Measurements from ENCODE around the gene ASPHD2.
"Not testable (repeated sequence)": the region's sequence is repeated elsewhere in the genome, so short reads cannot be mapped to it uniquely, and the experiment has no call there.

ASPHD2 gene

GRCh38 chr22:26428515-26429457, at the start of gene ASPHD2:
TSS of gene ASPHD2 (plus strand) at chr22:26429260. CDS start at chr22:26433616, 4,356 bp downstream.
- DNase-seq, result peak; percentile 88

GRCh38 chr22:26380072-26380830, 48.8 kb upstream of the ASPHD2 start:
- no peak for DNase-seq

GRCh38 chr22:26382782-26383181, 46.3 kb upstream of the ASPHD2 start:
- DNase-seq, result no peak

- DNase-seq, result no peak
These were observed 45.0 kb upstream of the ASPHD2 start for GRCh38 chr22:26383968-26384556.

- peak; percentile 38 for DNase-seq
These were observed 43.9 kb upstream of the ASPHD2 start for GRCh38 chr22:26385164-26385563.

GRCh38 chr22:26389125-26389524, 39.9 kb upstream of the ASPHD2 start:
- DNase-seq, result no peak

- DNase-seq, result no peak
These were observed 38.0 kb upstream of the ASPHD2 start for GRCh38 chr22:26391091-26391490.

GRCh38 chr22:26391623-26392022, 37.4 kb upstream of the ASPHD2 start:
- no peak for DNase-seq

GRCh38 chr22:26393929-26394328, 35.1 kb upstream of the ASPHD2 start:
- DNase-seq, result no peak

- DNase-seq, result peak; percentile 81
These were observed 34.3 kb upstream of the ASPHD2 start for GRCh38 chr22:26394777-26395176.

GRCh38 chr22:26395926-26396325, 33.1 kb upstream of the ASPHD2 start:
- no peak for DNase-seq

- peak; percentile 79 for DNase-seq
These were observed 30.3 kb upstream of the ASPHD2 start for GRCh38 chr22:26398741-26399153.

- no peak for DNase-seq
These were observed 29.8 kb upstream of the ASPHD2 start for GRCh38 chr22:26399289-26399688.

GRCh38 chr22:26401726-26402125, 27.3 kb upstream of the ASPHD2 start:
- no peak for DNase-seq

- DNase-seq, result no peak
These were observed 24.1 kb upstream of the ASPHD2 start for GRCh38 chr22:26404851-26405421.

- no peak for DNase-seq
These were observed 22.9 kb upstream of the ASPHD2 start for GRCh38 chr22:26406118-26406517.

GRCh38 chr22:26408562-26409220, 20.4 kb upstream of the ASPHD2 start:
- DNase-seq, result not testable (repeated sequence)

- peak; percentile 58 for DNase-seq
These were observed 19.2 kb upstream of the ASPHD2 start for GRCh38 chr22:26409719-26410335.

GRCh38 chr22:26410386-26410785, 18.7 kb upstream of the ASPHD2 start:
- DNase-seq, result no peak

- DNase-seq, result no peak
These were observed 14.7 kb upstream of the ASPHD2 start for GRCh38 chr22:26414347-26414746.

- no peak for DNase-seq
These were observed 12.8 kb upstream of the ASPHD2 start for GRCh38 chr22:26416256-26416655.
